ENCODE results near the gene SALL4. TPM values are rescaled to one million over a fixed set of nuclear protein-coding genes. Genes with fewer than 3 reads are reported as not detected.
"Not testable (repeated sequence)": the region's sequence is repeated elsewhere in the genome, so short reads cannot be mapped to it uniquely, and the experiment has no call there.

Gene SALL4
- total and polyA plus RNA-seq, 12 donors: 0.07 to 1.3 (median 0.34) TPM; not detected in 1

DNA sequence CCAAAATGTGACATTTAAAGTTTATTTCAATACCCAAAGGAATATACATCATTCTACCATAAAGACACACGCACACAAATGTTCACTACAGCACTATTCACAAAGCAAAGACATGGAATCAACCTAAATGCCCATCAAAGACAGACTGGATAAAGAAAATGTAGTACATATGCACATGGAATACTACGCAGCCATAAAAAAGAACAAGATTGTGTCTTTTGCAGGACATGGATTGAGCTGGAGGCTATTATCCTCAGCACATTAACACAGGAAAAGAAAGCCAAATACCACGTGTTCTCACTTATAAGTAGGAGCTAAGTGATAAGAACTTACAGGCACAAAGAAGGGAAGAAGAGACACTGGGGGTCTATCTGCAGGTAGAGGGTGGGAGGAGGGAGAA lies 56.5 kb downstream of the SALL4 start:
- H3K9me3 ChIP-seq (replicated peaks in 1 of 3): no peaks in the 10 kb centered on the region
- DNase-seq: no peak
- 89 to 94% (median 92%) methylated on average over 3 of the region's 3 CpGs for WGBS, 4 donors
- no peaks in the 10 kb centered on the region for H3K27me3 ChIP-seq
- intact Hi-C loops (cut with DNase I): no loop called here
- no peak overlapping the region for H3K4me3 ChIP-seq
- H3K27ac ChIP-seq: no peak overlapping the region
- H3K36me3 ChIP-seq (replicated peaks in 1 of 2): no peaks in the 10 kb centered on the region
- peaks cover 8 to 12% of the 10 kb centered on the region in 2 donors for H3K4me1 ChIP-seq (replicated peaks in 1 of 2)
- TF ChIP-seq, protein P1, sequence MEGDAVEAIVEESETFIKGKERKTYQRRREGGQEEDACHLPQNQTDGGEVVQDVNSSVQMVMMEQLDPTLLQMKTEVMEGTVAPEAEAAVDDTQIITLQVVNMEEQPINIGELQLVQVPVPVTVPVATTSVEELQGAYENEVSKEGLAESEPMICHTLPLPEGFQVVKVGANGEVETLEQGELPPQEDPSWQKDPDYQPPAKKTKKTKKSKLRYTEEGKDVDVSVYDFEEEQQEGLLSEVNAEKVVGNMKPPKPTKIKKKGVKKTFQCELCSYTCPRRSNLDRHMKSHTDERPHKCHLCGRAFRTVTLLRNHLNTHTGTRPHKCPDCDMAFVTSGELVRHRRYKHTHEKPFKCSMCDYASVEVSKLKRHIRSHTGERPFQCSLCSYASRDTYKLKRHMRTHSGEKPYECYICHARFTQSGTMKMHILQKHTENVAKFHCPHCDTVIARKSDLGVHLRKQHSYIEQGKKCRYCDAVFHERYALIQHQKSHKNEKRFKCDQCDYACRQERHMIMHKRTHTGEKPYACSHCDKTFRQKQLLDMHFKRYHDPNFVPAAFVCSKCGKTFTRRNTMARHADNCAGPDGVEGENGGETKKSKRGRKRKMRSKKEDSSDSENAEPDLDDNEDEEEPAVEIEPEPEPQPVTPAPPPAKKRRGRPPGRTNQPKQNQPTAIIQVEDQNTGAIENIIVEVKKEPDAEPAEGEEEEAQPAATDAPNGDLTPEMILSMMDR (IDR thresholded peaks at IDR 0.05): no peak
- no peak for TF ChIP-seq POLR2A (IDR thresholded peaks at IDR 0.05)

DNA sequence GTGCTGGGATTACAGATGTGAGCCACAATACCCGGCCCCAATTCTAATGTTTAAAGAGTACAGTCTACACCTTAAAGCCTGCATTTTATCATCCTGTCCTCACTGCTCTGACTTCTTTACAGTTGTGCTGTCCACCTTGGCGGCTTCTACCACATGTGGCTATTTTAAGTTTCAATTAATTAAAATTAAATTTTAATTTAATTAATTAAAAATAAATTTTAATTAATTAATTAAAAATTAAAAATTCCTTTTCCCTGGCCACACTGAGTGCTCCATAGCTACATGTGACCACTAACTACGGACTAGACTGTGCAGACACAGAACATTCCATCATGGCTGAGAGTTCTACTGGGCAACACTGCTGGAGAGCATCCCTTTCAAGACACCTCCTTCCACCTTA lies 61.5 kb downstream of the SALL4 start:
- Histone ChIP-seq H3K36me3 (replicated peaks in 1 of 2) (no peaks in the 10 kb centered on the region), H3K9me3 (replicated peaks in 1 of 3) (no peaks in the 10 kb centered on the region), H3K27me3 (no peaks in the 10 kb centered on the region), H3K27ac (no peak overlapping the region), H3K4me1 (replicated peaks in 1 of 2) (no peaks in the 10 kb centered on the region), H3K4me3 (no peak overlapping the region)
- intact Hi-C loops (cut with DNase I): no loop called here
- DNase-seq: no peak
- TF ChIP-seq, protein P1 (IDR thresholded peaks at IDR 0.05): no peak
- no peak for TF ChIP-seq POLR2A (IDR thresholded peaks at IDR 0.05)
- 88 to 95% (median 92%) methylated on average over 3 of the region's 3 CpGs for WGBS, 4 donors

DNA sequence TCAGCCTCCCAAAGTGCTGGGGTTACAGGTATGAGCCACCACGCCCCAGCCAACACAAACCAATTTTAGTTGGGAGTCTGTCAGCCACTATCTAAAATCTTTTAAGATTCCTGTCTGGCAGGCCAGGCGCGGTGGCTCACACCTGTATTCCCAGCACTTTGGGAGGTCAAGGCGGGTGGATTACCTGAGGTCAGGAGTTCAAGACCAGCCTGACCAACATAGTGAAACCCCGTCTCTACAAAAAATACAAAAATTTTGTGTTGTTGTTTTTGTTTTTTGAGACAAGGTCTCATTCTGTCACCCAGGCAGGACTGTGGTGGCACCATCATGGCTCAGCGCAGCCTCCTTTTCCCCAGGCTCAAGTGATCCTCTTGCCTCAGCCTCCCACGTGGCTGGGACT lies 62.0 kb downstream of the SALL4 start:
- DNase-seq; intact Hi-C loops (cut with DNase I); H3K36me3 ChIP-seq (replicated peaks in 1 of 2); H3K4me1 ChIP-seq (replicated peaks in 1 of 2); H3K4me3 ChIP-seq; H3K27me3 ChIP-seq; H3K9me3 ChIP-seq (replicated peaks in 1 of 3); H3K27ac ChIP-seq: not testable (repeated sequence)
- WGBS, 4 donors: 94 to 99% (median 97%) methylated on average over 3 to 7 of the region's 7 CpGs

DNA sequence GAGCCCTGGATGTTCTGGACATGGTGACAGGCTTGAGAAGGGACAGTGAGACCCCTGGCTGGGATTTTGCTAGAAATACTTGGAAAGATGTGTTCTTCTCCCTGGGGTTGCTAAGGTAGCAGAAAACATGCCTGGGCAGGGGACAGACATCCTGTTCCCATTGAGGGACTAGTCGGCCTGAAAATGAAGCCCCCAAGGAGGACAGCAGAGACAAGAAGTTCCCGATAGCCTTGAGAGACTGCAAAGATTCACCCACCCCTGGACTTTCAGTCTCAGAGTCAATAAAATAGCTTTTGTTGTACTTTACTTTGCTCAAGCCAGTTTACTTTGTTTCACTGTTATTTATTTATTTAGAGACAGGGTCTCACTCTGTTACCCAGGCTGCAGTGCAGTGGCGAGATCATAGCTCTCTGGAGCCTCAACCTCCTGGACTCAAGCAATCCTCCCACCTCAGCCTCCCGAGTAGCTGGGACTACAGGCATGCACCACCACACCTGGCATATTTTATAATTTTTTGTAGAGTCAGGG lies 62.5 kb downstream of the SALL4 start:
- no peak for DNase-seq
- no peaks in the 10 kb centered on the region for H3K9me3 ChIP-seq (replicated peaks in 1 of 3)
- H3K4me1 ChIP-seq (replicated peaks in 1 of 2): no peaks in the 10 kb centered on the region
- TF ChIP-seq POLR2A (IDR thresholded peaks at IDR 0.05): no peak
- TF ChIP-seq, protein P1 (IDR thresholded peaks at IDR 0.05): no peak
- H3K27me3 ChIP-seq: no peaks in the 10 kb centered on the region
- 82 to 93% (median 84%) methylated on average over 4 of the region's 4 CpGs for WGBS, 4 donors
- H3K36me3 ChIP-seq (replicated peaks in 1 of 2): no peaks in the 10 kb centered on the region
- intact Hi-C loops (cut with DNase I): no loop called here
- H3K4me3 ChIP-seq: no peak overlapping the region
- H3K27ac ChIP-seq: no peak overlapping the region

DNA sequence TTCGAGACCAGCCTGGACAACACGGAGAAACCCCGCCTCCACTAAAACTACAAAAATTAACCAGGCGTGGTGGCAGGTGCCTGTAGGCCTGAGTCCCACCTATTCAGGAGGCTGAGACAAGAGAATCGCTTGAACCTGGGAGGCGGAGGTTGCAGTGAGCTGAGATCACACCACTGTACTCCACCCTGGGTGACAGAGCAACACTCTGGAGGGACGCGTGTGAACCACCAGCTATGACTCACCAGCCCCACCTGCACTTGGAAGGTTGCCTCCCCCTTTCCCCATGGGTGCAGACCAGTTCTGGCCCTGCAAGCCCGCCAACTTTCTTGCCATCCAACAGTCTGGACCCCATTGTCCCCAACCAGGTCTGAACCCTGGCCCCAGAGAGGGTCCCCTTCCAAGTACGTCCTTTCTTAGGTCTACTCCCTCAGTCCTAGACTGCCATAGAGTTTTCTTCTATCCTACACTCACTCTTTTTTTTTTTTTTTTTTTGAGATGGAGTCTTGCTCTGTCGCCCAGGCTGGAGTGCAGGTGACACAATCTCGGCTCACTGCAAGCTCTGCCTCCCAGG lies 63.4 kb downstream of the SALL4 start:
- DNase-seq: no peak
- intact Hi-C loops (cut with DNase I): no loop called here
- 90 to 93% (median 93%) methylated on average over 10 to 12 of the region's 12 CpGs for WGBS, 4 donors
- H3K36me3 ChIP-seq (replicated peaks in 1 of 2): no peaks in the 10 kb centered on the region
- no peaks in the 10 kb centered on the region for H3K27me3 ChIP-seq
- H3K9me3 ChIP-seq (replicated peaks in 1 of 3): no peaks in the 10 kb centered on the region
- H3K4me3 ChIP-seq: no peak overlapping the region
- no peak overlapping the region for H3K27ac ChIP-seq
- TF ChIP-seq, protein P1 (IDR thresholded peaks at IDR 0.05): no peak
- TF ChIP-seq POLR2A (IDR thresholded peaks at IDR 0.05): no peak
- H3K4me1 ChIP-seq (replicated peaks in 1 of 2): no peaks in the 10 kb centered on the region

DNA sequence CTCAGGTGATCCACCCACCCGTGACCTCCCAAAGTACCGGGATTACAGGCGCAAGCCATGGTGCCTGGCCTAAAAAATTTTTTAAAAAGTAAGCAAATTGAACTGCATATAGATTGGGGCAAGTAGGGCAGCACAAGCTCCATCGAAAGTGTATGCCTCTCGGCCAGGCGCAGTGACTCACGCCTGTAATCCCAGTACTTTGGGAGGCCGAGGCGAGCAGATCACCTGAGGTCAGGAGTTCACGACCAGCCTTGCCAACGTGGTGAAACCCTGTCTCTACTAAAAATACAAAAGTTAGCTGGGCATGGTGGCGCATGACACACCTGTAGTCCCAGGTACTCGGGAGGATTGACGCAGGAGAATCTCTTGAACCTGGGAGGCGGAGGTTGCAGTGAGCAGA lies 64.1 kb downstream of the SALL4 start:
- H3K4me3 ChIP-seq; DNase-seq; H3K36me3 ChIP-seq (replicated peaks in 1 of 2); H3K27me3 ChIP-seq; H3K4me1 ChIP-seq (replicated peaks in 1 of 2); intact Hi-C loops (cut with DNase I); H3K27ac ChIP-seq; H3K9me3 ChIP-seq (replicated peaks in 1 of 3): not testable (repeated sequence)
- 90 to 95% (median 93%) methylated on average over 15 of the region's 15 CpGs for WGBS, 4 donors

All from adrenal gland (tissue), 12 donors.